AG04450 (cell line): Measurements from ENCODE around the gene KRTAP19-1. TPM values are rescaled to one million over a fixed set of nuclear protein-coding genes. Genes with fewer than 3 reads are reported as not detected.
"Not testable (repeated sequence)": the region's sequence is repeated elsewhere in the genome, so short reads cannot be mapped to it uniquely, and the experiment has no call there.

Experiments used
- CTCF ChIA-PET: fragments of 300-600, 350-600 bp; formaldehyde crosslinking; extraction: SDS; loops from one replicate; lab custom pipeline; 2022; ENCODE audit warnings: antibody characterized with exemption, inconsistent platforms; lab: Charles Lee
- POLR2A ChIA-PET: fragments of 350-600 bp; formaldehyde crosslinking; extraction: SDS; loops from one replicate; lab custom pipeline; 2021; ENCODE audit warnings: antibody characterized with exemption, inconsistent platforms; lab: Yijun Ruan, JAX
- DNase-seq: peaks from one replicate; pipeline ENCODE4 v3.0.0-alpha.2; 2011; ENCODE audit warnings: low read depth, low spot score
- H3K27ac ChIP-seq: one replicate; pipeline ENCODE4 v1.5.1; 2012; ENCODE audit warnings: low read depth, low read length, control low read depth
- H3K27me3 ChIP-seq: one replicate; pipeline ENCODE4 v1.6.0; 2012; ENCODE audit warnings: low read length; ENCODE audit not compliant: control insufficient read depth, insufficient read depth
- H3K4me3 ChIP-seq: 2 replicates; pipeline ENCODE4 v1.5.1; 2011; ENCODE audit warnings: mild to moderate bottlenecking, low read depth, low read length, control low read depth
- H3K9me3 ChIP-seq: 2 replicates; pipeline ENCODE4 v1.5.1; 2012; ENCODE audit warnings: low read length; ENCODE audit not compliant: control insufficient read depth, insufficient read depth
- CTCF ChIP-seq: IDR thresholded peaks from 2 replicates; pipeline ENCODE4 v1.5.1; 2011; ENCODE audit warnings: low read depth, low read length, control low read depth, inconsistent platforms
- polyA minus RNA-seq: library from RNA; depleted of rRNA, polyadenylated mRNA; stranded (reverse); fragments of >200 nt; gene quantifications from 2 replicates; pipeline ENCODE4 v1.2.3, GENCODE V29; 2011; rRNA and poly(A)+ RNA removed
- polyA plus RNA-seq: library from polyadenylated mRNA; depleted of rRNA; stranded (reverse); fragments of >200 nt; gene quantifications from 2 replicates; pipeline ENCODE4 v1.2.3, GENCODE V29; 2011; rRNA removed

KRTAP19-1 gene
- polyA plus RNA-seq (not detected in 2 replicates), polyA minus RNA-seq (not detected in 2 replicates)

GRCh38 chr21:30480145-30480544 is at the start of gene KRTAP19-1:
KRTAP19-1 (minus strand) TSS chr21:30480367; CDS start chr21:30480317, 50 bp downstream.
- H3K9me3 ChIP-seq = peaks cover 4% of the 10 kb centered on the region
- ChIA-PET CTCF (no interaction called here), POLR2A (no interaction called here)
- H3K4me3 ChIP-seq = no peak within 1 kb of the TSS
- H3K27ac ChIP-seq = no peak within 1 kb of the TSS
- TF ChIP-seq CTCF = no peak
- H3K27me3 ChIP-seq = no peaks in the 10 kb centered on the region
- no peak for DNase-seq

- no peak for DNase-seq
- no peak overlapping the region for H3K4me3 ChIP-seq
- TF ChIP-seq CTCF = no peak
- no peak overlapping the region for H3K27ac ChIP-seq
- ChIA-PET CTCF (no interaction called here), POLR2A (no interaction called here)
- no peaks in the 10 kb centered on the region; the same call in 1 of the 2 replicates for H3K9me3 ChIP-seq
- H3K27me3 ChIP-seq = no peaks in the 10 kb centered on the region
These were observed 38.7 kb upstream of the KRTAP19-1 start for GRCh38 chr21:30518876-30519275.

- Histone ChIP-seq H3K4me3 (no peak overlapping the region), H3K9me3 (peaks cover 6% of the 10 kb centered on the region), H3K27ac (no peak overlapping the region), H3K27me3 (no peaks in the 10 kb centered on the region)
- ChIA-PET POLR2A (no interaction called here), CTCF (no interaction called here)
- TF ChIP-seq CTCF = no peak
- DNase-seq = no peak
These were observed 35.5 kb upstream of the KRTAP19-1 start for GRCh38 chr21:30515681-30516080.

GRCh38 chr21:30505621-30506205 is 25.5 kb upstream of the KRTAP19-1 start:
- POLR2A ChIA-PET, DNase-seq, H3K27ac ChIP-seq, H3K4me3 ChIP-seq, H3K27me3 ChIP-seq: not testable (repeated sequence)
- peaks cover 11% of the 10 kb centered on the region for H3K9me3 ChIP-seq
- CTCF ChIA-PET = interaction anchor here (0.6 kb wide), 1 partner anchor 85 kb away, joined by 9 read pairs; no protein-coding TSS in a partner anchor

- H3K27me3 ChIP-seq = no peaks in the 10 kb centered on the region
- no peak for TF ChIP-seq CTCF
- no peak within 1 kb of the TSS for H3K4me3 ChIP-seq
- H3K9me3 ChIP-seq = peaks cover 15% of the 10 kb centered on the region
- DNase-seq = no peak
- no peak within 1 kb of the TSS for H3K27ac ChIP-seq
- ChIA-PET POLR2A (no interaction called here), CTCF (no interaction called here)
These were observed 21.9 kb upstream of the KRTAP19-1 start, which contains the start of gene KRTAP19-5 for GRCh38 chr21:30502041-30502440. KRTAP19-5 (minus strand) TSS chr21:30502141; CDS start chr21:30502090, 51 bp downstream.
